Measurements from ENCODE around the gene SEMA6B.

SEMA6B gene

DNA sequence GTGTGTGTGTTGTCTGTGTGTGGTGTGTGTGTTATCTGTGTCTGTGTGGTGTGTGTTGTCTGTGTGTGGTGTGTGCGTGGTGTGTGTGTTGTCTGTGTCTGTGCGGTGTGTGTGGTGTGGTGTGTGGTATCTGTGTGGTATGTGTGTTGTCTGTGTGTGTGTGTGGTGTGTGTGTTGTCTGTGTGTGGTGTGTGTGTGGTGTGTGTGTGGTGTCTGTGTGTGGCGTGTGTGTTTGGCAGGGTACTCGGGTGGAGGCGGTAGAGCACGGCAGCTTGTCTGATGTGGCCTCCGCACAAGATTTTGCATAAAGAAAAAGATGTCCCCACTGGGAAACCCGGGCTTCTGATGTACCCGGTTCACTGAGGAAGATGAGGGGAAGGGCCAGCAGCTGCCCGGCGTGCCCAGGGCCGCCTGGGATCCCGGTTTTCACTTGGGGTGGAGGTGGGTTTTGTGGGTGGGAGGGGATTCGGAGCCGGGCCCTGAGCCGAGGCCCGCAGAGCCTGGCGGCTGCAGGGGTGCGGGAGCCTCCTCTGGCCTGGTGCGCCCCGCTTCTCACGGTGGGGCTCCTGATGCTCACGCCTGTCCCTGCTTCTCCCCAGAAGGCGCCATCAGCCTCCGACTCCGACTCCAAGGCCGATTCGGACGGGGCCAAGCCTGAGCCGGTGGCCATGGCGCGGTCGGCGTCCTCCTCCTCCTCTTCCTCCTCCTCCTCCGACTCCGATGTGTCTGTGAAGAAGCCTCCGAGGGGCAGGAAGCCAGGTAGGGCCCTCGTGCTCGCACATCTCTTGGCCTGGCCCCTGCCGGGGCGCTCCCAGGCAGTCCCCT, 66.2 kb downstream of the SEMA6B start:
- DNase-seq (ENCODE audit: low spot score), result no peak
